Measurements from ENCODE around the gene PPT1. TPM values are rescaled to one million over a fixed set of nuclear protein-coding genes. Genes with fewer than 3 reads are reported as not detected.

PPT1 gene
- total RNA-seq, 1 experiment from 2014 or later = 46.8 TPM

GRCh38 chr1:40076895-40077312 is 20.1 kb downstream of the PPT1 start:
- Histone ChIP-seq H3K4me3 (replicated peaks in 1 of 2; ENCODE audit: low read depth in 1 of 2, low read length in 2 of 2) (no peak overlapping the region), H2AFZ (ENCODE audit: low read depth, low read length, poor library complexity, severe bottlenecking) (no peak overlapping the region), H3K36me3 (ENCODE audit: control insufficient read depth in 1 of 2, insufficient read depth in 2 of 2, low read length in 2 of 2) (peaks cover 39 to 43% of the 10 kb centered on the region in 2 experiments), H3K27ac (ENCODE audit: low read depth, low read length) (no peak overlapping the region), H3K4me2 (ENCODE audit: low read length) (no peak overlapping the region), H3K79me2 (ENCODE audit: insufficient read depth, low read length) (no peaks in the 10 kb centered on the region), H3K9ac (ENCODE audit: low read length) (no peak overlapping the region), H4K20me1 (ENCODE audit: insufficient read depth) (no peaks in the 10 kb centered on the region), H3K27me3 (ENCODE audit: insufficient read depth, low read length) (no peaks in the 10 kb centered on the region), H3K4me1 (ENCODE audit: control insufficient read depth in 1 of 2, insufficient read depth in 2 of 2, low read length in 2 of 2) (no peaks in the 10 kb centered on the region), H3K9me2 (ENCODE audit: insufficient read depth) (no peaks in the 10 kb centered on the region), H3K9me3 (ENCODE audit: control insufficient read depth in 1 of 2, insufficient read depth in 1 of 2, low read depth in 1 of 2, low read length in 2 of 2) (no peaks in the 10 kb centered on the region)
- ChIA-PET POLR2A (no interaction called here), RAD21 (ENCODE audit: low non-redundant PET in 1 of 2, low total read pairs in 2 of 2, uncharacterized antibody in 2 of 2, unreplicated experiment in 2 of 2) (no interaction called here), CTCF (interaction anchor here (0.7 to 5.2 kb wide), 5 partner anchors 18 to 328 kb away, joined by 3 to 40 read pairs (median 4); no protein-coding TSS in a partner anchor)
- no peak for TF ChIP-seq CTCF (IDR thresholded peaks at IDR 0.05 in 2 of 3, conservative IDR thresholded peaks at IDR 0.05 in 1 of 3; ENCODE audit: borderline replicate concordance in 1 of 3, insufficient read depth in 1 of 3, low read depth in 2 of 3, low read length in 2 of 3)
- no peak for TF ChIP-seq ELF1 (IDR thresholded peaks at IDR 0.05; ENCODE audit: borderline replicate concordance, low read depth)
- TF ChIP-seq POLR2A (IDR thresholded peaks at IDR 0.05; ENCODE audit: borderline replicate concordance, extremely low read depth, insufficient read depth, insufficient read length) = no peak
- no peak for TF ChIP-seq EGR1 (IDR thresholded peaks at IDR 0.05; ENCODE audit: low read depth)
- no peak for TF ChIP-seq YY1 (IDR thresholded peaks at IDR 0.05; ENCODE audit: extremely low read depth, insufficient replicate concordance, low read depth, low read length)
- TF ChIP-seq TCF7L2 (IDR thresholded peaks at IDR 0.05; ENCODE audit: borderline replicate concordance, extremely low read depth, insufficient read depth, insufficient read length) = no peak
- TF ChIP-seq REST (IDR thresholded peaks at IDR 0.05; ENCODE audit: low read depth) = no peak
- no peak for TF ChIP-seq CEBPB (IDR thresholded peaks at IDR 0.05; ENCODE audit: low read depth)
- no peak for TF ChIP-seq JUND (IDR thresholded peaks at IDR 0.05)
- no peak for TF ChIP-seq FOSL1 (IDR thresholded peaks at IDR 0.05; ENCODE audit: low read depth)
- no peak for TF ChIP-seq RAD21 (IDR thresholded peaks at IDR 0.05; ENCODE audit: low read depth)
- no peak for TF ChIP-seq SIN3A (IDR thresholded peaks at IDR 0.05; ENCODE audit: low read depth)
- no peak for TF ChIP-seq ZFX (IDR thresholded peaks at IDR 0.05)
- TF ChIP-seq SRF (IDR thresholded peaks at IDR 0.05; ENCODE audit: low read depth) = no peak
- no peak for TF ChIP-seq ZNF274 (IDR thresholded peaks at IDR 0.05; ENCODE audit: low read depth, low read length)
- ATAC-seq (no peak), DNase-seq (ENCODE audit: low read depth, low spot score) (no peak)
- no TSS peak for BruUV-seq (replicated peaks)
- intact Hi-C loops (cut with micrococcal nuclease) = loop anchor here (5.0 kb wide), 1 partner anchor 240 kb away; the partner anchor contains the start of gene COL9A2

Measured in HCT116 (cell line).